ENCODE results near the gene ADK. TPM values are rescaled to one million over a fixed set of nuclear protein-coding genes. Genes with fewer than 3 reads are reported as not detected.

ADK gene
- total and polyA plus RNA-seq, 2 of the 13 experiments (the other 11 are each of a cell fraction or from before 2014, with no cell fraction given): 48.6 to 79.1 TPM

GRCh38 chr10:74150990-74151878 is at the start of gene ADK (continued):
- TF ChIP-seq ATF7-NPFF (CRISPR knock-in tag; IDR thresholded peaks at IDR 0.05; ENCODE audit: low read depth): no peak; the same call in 1 of the 2 replicates
- no peak for TF ChIP-seq ZNF780A (CRISPR knock-in tag; IDR thresholded peaks at IDR 0.05)
- TF ChIP-seq KAT7 (CRISPR knock-in tag; IDR thresholded peaks at IDR 0.05; ENCODE audit: borderline replicate concordance): peak; percentile 68; the same call in 1 of the 2 replicates
- peak; percentile 50 for TF ChIP-seq ZMYM3 (CRISPR knock-in tag; IDR thresholded peaks at IDR 0.05)
- TF ChIP-seq TBP (CRISPR knock-in tag; IDR thresholded peaks at IDR 0.05): 0 out of 2 replicates have a peak, but pooled peaks have one; percentile 45
- no peak for TF ChIP-seq TCF7 (IDR thresholded peaks at IDR 0.05; ENCODE audit: low read depth)
- peak; percentile 40; the same call in 1 of the 2 replicates for TF ChIP-seq KAT8 (CRISPR knock-in tag; IDR thresholded peaks at IDR 0.05)
- TF ChIP-seq HDAC1 (CRISPR knock-in tag; IDR thresholded peaks at IDR 0.05): peak; percentile 69; the same call in 1 of the 2 replicates
- no peak for TF ChIP-seq ZFP36 (IDR thresholded peaks at IDR 0.05; ENCODE audit: borderline replicate concordance, low read depth, low read length, partially characterized antibody)
- TF ChIP-seq MAF1 (CRISPR knock-in tag; IDR thresholded peaks at IDR 0.05; ENCODE audit: borderline replicate concordance): no peak
- 0 out of 2 replicates have a peak, but pooled peaks have one; percentile 38 for TF ChIP-seq DMTF1 (CRISPR knock-in tag; IDR thresholded peaks at IDR 0.05)
- 0 out of 2 replicates have a peak, but pooled peaks have one; percentile 20 for TF ChIP-seq PRDM10 (CRISPR knock-in tag; IDR thresholded peaks at IDR 0.05; ENCODE audit: low read depth)
- TF ChIP-seq ZNF777 (CRISPR knock-in tag; IDR thresholded peaks at IDR 0.05): peak; percentile 72
- TF ChIP-seq SNAI1 (CRISPR knock-in tag; IDR thresholded peaks at IDR 0.05; ENCODE audit: borderline replicate concordance): peak; percentile 67; the same call in 1 of the 2 replicates
- TF ChIP-seq ZBTB4 (CRISPR knock-in tag; IDR thresholded peaks at IDR 0.05; ENCODE audit: borderline replicate concordance): no peak
- TF ChIP-seq ZNF776 (CRISPR knock-in tag; IDR thresholded peaks at IDR 0.05): peak; percentile 89; the same call in 1 of the 2 replicates
